ENCODE results near the gene SLC8A2.

DNA sequence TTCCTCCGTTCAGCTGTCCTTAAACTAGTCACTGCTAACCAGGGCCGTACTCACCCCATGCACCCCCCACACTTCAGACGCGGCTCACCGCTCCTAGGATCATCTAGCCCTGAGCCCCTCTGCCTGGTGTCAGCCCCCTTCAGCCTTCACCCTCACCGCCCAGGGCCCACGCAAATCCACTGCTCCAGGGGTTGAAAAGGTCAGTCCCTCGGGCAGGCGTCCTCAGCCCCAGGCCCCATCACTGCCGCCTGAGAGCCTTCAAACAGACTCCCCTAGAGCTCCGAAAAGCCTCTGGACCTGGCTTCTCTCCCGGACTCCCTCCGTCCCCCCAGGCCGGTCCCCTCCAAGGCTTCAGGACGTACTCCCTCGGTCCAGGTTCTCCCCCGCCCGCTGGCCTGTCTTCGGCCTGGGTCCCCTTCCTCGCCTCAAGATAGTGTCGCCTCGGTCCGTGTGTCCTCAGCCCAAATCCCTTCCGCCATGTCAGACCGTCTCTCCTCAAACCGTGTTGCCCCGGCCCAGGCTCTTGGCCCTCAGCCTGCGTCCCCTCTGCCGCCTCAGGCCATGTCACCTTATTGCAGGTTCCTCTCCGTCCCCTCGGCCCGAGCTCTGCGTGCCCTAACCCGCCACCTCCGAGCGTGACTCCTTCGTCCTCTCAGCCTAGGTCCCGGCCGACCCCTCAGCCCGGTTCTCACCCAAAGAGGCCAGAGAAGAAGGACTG is 42.6 kb upstream of the SLC8A2 start:
- TF ChIP-seq CTCF (IDR thresholded peaks at IDR 0.05) (no peak), POLR2A (IDR thresholded peaks at IDR 0.05) (no peak), EP300 (IDR thresholded peaks at IDR 0.05) (no peak)

Data from ovary (tissue), 3 donors.